GM15510 (cell line): Measurements from ENCODE around the gene SLC25A33.

ENCODE experiments used
- POLR2A ChIP-seq: IDR thresholded peaks from 3 replicates; pipeline ENCODE4 v1.6.1; 2011; ENCODE audit warnings: borderline replicate concordance; ENCODE audit not compliant: insufficient read length; ENCODE audit errors: extremely low read depth

SLC25A33 gene

GRCh38 chr1:9539165-9539828 is at the start of gene SLC25A33:
Gene SLC25A33, plus strand, starts transcription at chr1:9539465. Its CDS starts 227 bp downstream, at chr1:9539692.
- peak; percentile 97 for TF ChIP-seq POLR2A

GRCh38 chr1:9490605-9491339 is 48.5 kb upstream of the SLC25A33 start:
- TF ChIP-seq POLR2A = no peak

GRCh38 chr1:9493326-9493725 is 45.9 kb upstream of the SLC25A33 start:
- no peak for TF ChIP-seq POLR2A

GRCh38 chr1:9494936-9495758 is 44.1 kb upstream of the SLC25A33 start:
- no peak for TF ChIP-seq POLR2A

GRCh38 chr1:9495854-9496374 is 43.4 kb upstream of the SLC25A33 start:
- TF ChIP-seq POLR2A = no peak

GRCh38 chr1:9500756-9501754 is 38.2 kb upstream of the SLC25A33 start:
- no peak for TF ChIP-seq POLR2A

- TF ChIP-seq POLR2A = no peak
Observed at GRCh38 chr1:9503001-9503675, 36.1 kb upstream of the SLC25A33 start.

GRCh38 chr1:9505143-9505542 is 34.1 kb upstream of the SLC25A33 start:
- TF ChIP-seq POLR2A = no peak

GRCh38 chr1:9506901-9507300 is 32.4 kb upstream of the SLC25A33 start:
- no peak for TF ChIP-seq POLR2A

GRCh38 chr1:9510130-9510529 is 29.1 kb upstream of the SLC25A33 start:
- TF ChIP-seq POLR2A = no peak

GRCh38 chr1:9518454-9518998 is 20.7 kb upstream of the SLC25A33 start:
- TF ChIP-seq POLR2A = no peak

GRCh38 chr1:9520411-9520810 is 18.9 kb upstream of the SLC25A33 start:
- no peak for TF ChIP-seq POLR2A

- no peak for TF ChIP-seq POLR2A
Observed at GRCh38 chr1:9529190-9529589, 10.1 kb upstream of the SLC25A33 start.
